Measurements from ENCODE around the gene KCNIP1.

Gene KCNIP1

GRCh38 chr5:170490381-170490780, 13.4 kb upstream of the KCNIP1 start:
- no peak overlapping the region for H3K4me3 ChIP-seq (ENCODE audit: low read length)
- TF ChIP-seq ZNF274 (IDR thresholded peaks at IDR 0.05; ENCODE audit: low read depth, low read length), result no peak

- no peak for TF ChIP-seq ZNF274 (IDR thresholded peaks at IDR 0.05; ENCODE audit: low read depth, low read length)
- no peak overlapping the region for H3K4me3 ChIP-seq (ENCODE audit: low read length)
Observed at GRCh38 chr5:170491479-170491878, 12.3 kb upstream of the KCNIP1 start.

GRCh38 chr5:170493028-170493820, 10.6 kb upstream of the KCNIP1 start:
- H3K4me3 ChIP-seq (ENCODE audit: low read length), result no peak overlapping the region
- TF ChIP-seq ZNF274 (IDR thresholded peaks at IDR 0.05; ENCODE audit: low read depth, low read length), result no peak

GRCh38 chr5:170494041-170494440, 9.8 kb upstream of the KCNIP1 start:
- no peak for TF ChIP-seq ZNF274 (IDR thresholded peaks at IDR 0.05; ENCODE audit: low read depth, low read length)
- H3K4me3 ChIP-seq (ENCODE audit: low read length), result no peak overlapping the region

GRCh38 chr5:170495825-170496661, 7.8 kb upstream of the KCNIP1 start:
- H3K4me3 ChIP-seq (ENCODE audit: low read length), result no peak overlapping the region
- no peak for TF ChIP-seq ZNF274 (IDR thresholded peaks at IDR 0.05; ENCODE audit: low read depth, low read length)

GRCh38 chr5:170496662-170497028, 7.2 kb upstream of the KCNIP1 start:
- TF ChIP-seq ZNF274 (IDR thresholded peaks at IDR 0.05; ENCODE audit: low read depth, low read length), result no peak

GRCh38 chr5:170497311-170498038, 6.3 kb upstream of the KCNIP1 start:
- TF ChIP-seq ZNF274 (IDR thresholded peaks at IDR 0.05; ENCODE audit: low read depth, low read length), result no peak
- no peak overlapping the region for H3K4me3 ChIP-seq (ENCODE audit: low read length)

More at GRCh38 chr5:170496662-170497028, 7.2 kb upstream of the KCNIP1 start:
- H3K4me3 ChIP-seq (ENCODE audit: low read length), result no peak overlapping the region

GRCh38 chr5:170498811-170499351, 4.9 kb upstream of the KCNIP1 start:
- no peak overlapping the region for H3K4me3 ChIP-seq (ENCODE audit: low read length)
- no peak for TF ChIP-seq ZNF274 (IDR thresholded peaks at IDR 0.05; ENCODE audit: low read depth, low read length)

- TF ChIP-seq ZNF274 (IDR thresholded peaks at IDR 0.05; ENCODE audit: low read depth, low read length), result no peak
- no peak overlapping the region for H3K4me3 ChIP-seq (ENCODE audit: low read length)
Observed at GRCh38 chr5:170499621-170500020, 4.2 kb upstream of the KCNIP1 start.

- no peak overlapping the region for H3K4me3 ChIP-seq (ENCODE audit: low read length)
- no peak for TF ChIP-seq ZNF274 (IDR thresholded peaks at IDR 0.05; ENCODE audit: low read depth, low read length)
Observed at GRCh38 chr5:170501361-170501760, 2.5 kb upstream of the KCNIP1 start.

- no peak for TF ChIP-seq ZNF274 (IDR thresholded peaks at IDR 0.05; ENCODE audit: low read depth, low read length)
- no peak overlapping the region for H3K4me3 ChIP-seq (ENCODE audit: low read length)
Observed at GRCh38 chr5:170501931-170502330, 1.9 kb upstream of the KCNIP1 start.

- no peak for TF ChIP-seq ZNF274 (IDR thresholded peaks at IDR 0.05; ENCODE audit: low read depth, low read length)
- H3K4me3 ChIP-seq (ENCODE audit: low read length), result no peak overlapping the region
Observed at GRCh38 chr5:170504616-170505266, 921 bp downstream of the KCNIP1 start.

- H3K4me3 ChIP-seq (ENCODE audit: low read length), result no peak overlapping the region
- TF ChIP-seq ZNF274 (IDR thresholded peaks at IDR 0.05; ENCODE audit: low read depth, low read length), result no peak
Observed at GRCh38 chr5:170508036-170508435, 4.2 kb downstream of the KCNIP1 start.
